SKM-1 (cell line): ENCODE results near the gene KLF13.

Experiments used
- DNase-seq: peaks from one replicate; lab custom pipeline; 2025; ENCODE audit not compliant: unreplicated experiment; lab: John Stamatoyannopoulos, UW

Gene KLF13

DNA sequence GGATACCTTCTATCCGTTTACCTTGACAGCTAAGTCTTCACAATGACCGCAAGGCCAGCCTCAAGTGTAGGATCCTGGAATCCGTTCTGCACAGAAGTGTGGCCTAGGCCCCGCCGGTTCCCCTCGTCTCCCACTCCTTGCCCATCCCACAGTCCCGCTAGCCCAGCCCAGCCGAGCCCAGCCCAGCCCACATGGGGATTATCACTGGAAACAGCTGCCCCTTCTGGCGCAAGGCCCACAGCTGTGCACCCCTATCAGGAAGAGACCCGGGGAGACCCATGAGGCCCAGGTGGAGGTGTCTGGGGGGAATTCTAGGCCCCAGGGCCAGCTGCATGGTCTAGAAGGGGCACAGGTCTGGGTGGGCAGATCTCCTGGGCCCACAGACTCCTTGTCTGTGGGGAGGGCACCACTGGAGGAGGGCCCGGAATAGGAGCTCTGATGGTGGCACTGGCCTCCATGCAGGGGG lies 27.9 kb upstream of the KLF13 start:
- DNase-seq, result no peak

GRCh38 chr15:31300208-31300661 lies 26.4 kb upstream of the KLF13 start:
- DNase-seq, result no peak

DNA sequence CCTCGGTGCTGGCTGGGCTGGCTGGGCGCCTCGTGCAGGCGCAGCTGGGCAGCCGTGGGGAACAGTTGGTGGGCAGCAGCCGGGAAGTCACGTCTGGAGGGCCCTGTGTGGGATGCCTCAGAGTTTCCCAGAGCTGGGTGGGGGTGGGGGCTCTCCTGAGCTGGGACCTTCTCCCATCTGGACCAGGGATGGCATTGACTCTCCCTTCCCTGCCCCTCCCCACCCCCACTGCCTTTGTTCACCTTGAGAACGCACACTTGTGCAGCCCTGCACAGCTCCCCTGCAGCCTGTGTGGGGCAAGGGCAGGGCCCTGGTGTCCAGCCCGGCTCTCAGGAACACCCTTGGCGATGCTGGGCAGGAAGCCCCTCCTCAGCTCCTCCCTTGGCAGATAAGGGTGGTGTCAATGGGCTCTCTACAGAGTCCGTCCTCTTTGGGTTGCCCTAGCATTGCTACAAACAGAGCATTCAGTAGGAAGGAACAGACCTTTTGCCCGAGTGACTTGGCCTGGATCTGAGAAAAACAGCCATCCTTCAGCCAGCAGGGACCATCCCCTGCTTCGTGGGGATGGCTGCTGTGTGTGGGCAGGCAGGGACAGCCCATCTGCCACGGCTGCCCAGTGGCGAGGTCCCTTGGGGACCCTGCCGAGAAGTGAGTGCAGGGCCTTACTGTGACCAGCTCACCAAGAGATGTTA lies 25.5 kb upstream of the KLF13 start:
- DNase-seq, result no peak

GRCh38 chr15:31301673-31301990 lies 25.0 kb upstream of the KLF13 start:
- DNase-seq, result no peak

DNA sequence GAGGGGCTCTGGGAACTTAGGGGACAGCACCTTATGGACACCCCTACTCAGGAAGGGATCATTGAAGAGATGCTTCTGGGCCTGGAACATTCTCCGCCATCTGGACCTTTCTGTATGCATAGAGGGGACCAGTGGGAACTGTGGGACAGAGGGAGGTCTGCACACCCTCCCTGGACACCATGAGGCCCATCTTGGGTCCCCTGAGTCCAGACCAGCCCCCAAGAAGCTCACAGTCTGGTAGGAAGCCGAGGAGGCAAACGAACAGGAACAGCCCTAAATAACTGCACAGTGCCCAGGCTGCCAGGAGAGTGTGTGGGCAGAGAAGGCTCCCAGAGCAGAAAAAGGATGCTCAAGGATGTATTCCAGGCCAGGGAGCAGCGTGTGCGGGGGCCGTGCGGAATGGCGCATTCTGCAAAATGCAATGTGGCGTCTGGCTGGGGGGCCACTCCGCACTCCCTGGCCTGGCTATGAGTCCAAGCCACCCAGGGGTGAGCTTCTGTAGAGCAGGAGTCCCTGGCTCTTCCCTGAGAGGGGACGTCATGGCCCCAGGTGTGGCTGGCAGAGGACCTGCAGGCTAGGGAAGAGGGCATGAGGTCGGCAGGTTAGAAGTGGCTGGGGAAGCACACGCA lies 24.5 kb upstream of the KLF13 start:
- DNase-seq, result no peak

- no peak for DNase-seq
These were observed 23.6 kb upstream of the KLF13 start for GRCh38 chr15:31302778-31303725.

GRCh38 chr15:31303726-31304648 lies 22.6 kb upstream of the KLF13 start:
- no peak for DNase-seq

DNA sequence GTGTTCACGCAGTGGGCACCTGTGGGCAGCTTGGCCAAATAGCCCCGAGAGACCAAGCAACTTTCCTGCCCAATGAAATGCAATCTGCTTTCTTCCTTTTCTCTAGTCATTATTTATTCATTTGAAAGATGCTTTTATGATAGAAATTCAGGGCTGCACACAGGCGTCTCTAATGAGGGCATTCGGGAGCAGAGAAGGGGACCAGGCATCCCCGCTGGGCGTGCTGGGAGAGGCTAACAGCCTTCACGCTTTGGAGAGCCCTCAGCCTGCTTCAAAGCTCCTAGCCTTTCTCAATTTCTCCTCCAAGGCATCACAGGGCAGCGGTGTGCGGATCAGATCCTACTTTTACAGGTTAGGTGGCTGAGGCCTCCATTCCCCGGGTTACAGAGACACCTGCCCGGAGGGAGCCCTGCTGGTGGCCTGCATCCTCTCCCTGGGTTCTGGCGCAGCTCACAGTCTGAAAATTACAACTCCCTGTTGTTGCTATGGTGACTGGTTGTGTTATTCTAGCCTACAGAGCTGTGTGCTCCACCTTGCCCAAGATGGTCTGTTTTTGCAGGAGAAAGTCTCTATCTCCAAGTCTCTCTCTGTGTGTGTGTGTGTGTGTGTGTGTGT lies 21.8 kb upstream of the KLF13 start:
- no peak for DNase-seq

DNA sequence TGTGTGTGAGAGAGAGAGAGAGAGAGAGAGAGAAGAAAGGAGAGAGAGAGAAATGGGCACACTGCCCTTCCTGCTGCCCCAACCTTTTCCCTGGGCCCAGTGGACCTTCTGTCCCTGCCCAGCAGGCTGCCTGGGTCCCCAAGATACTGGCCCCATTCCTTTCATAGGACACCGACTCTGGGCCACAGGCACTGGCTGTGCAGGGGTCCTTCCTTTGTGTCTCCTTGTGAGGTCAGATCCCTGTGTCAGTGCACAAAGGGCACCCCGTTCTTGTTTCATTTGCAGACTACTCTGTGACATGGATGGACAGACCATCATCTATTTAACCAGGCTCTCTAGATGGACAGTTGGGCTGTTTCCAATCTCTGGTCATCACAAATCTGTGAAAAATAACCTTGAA lies 21.3 kb upstream of the KLF13 start:
- DNase-seq, result no peak

DNA sequence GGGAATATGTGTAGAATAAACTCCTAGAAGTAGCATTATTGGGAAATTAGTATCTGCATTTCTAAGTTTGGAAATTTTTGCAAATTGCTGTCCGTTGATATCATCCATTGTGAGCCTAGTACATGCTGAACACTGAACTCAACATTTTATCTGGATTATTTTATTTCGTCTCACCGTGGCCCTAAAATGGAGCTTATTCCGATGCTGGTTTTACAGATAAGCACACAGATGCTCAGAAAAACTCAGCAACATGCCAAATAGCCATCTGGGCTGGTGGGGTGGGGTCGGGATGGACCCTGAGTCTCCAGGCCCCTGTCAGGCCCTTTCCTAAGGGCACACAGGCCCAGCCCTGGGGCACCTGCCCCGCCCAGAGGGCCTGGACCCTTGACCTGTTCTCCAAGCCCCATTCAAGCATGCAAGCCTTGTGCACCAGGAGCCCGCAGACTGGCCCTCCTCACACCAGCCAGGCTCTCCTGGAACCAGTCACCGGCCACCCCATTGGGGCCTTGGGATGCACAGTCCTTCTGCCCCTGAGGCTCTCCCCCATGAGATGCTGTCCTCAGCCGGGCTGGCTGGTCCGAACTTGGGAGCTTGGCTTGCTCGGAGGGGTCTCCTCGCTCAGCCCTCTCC lies 20.7 kb upstream of the KLF13 start:
- DNase-seq, result no peak

DNA sequence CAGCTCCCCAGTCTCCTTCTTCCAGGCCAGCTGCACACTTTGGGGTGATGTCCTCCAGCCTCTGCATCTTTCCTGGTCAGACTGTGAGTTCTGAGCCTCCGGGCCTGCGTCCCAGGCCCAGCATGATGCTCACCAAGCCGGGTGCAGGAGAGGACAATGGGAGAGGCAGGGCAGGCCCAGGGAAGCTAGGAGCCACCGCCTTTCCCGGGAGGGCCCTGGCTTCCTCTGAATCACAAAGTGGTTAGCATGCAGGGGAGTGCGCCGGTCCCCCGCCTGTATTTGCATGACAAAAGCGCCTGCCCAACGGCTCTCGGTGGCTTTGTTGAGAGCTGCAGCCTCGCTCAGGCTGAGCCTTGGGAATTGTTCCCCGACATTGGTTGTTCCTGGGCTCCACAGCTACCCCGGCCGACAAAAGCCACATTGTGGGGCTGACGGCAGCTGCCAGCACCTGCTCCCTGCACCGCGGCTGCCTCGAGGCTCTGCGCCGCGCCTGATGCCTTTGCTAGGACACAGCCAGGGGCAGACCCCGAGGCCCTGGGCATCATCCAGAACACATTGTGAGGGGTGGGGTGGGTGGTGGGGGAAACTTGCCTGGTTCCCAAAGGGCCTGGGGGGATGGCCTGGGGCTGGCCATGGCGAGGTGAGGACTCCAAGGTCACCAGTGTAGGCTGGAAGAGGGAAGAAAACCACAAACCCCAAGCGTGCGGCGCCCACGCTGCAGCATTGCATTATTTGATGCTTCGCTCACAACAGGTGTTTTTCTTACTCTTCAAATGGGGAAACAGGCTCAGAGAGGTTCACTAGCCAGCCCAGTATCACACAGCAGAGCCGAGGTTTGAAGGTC lies 20.0 kb upstream of the KLF13 start:
- DNase-seq, result no peak

- DNase-seq, result no peak
These were observed 19.1 kb upstream of the KLF13 start for GRCh38 chr15:31307270-31308184.

DNA sequence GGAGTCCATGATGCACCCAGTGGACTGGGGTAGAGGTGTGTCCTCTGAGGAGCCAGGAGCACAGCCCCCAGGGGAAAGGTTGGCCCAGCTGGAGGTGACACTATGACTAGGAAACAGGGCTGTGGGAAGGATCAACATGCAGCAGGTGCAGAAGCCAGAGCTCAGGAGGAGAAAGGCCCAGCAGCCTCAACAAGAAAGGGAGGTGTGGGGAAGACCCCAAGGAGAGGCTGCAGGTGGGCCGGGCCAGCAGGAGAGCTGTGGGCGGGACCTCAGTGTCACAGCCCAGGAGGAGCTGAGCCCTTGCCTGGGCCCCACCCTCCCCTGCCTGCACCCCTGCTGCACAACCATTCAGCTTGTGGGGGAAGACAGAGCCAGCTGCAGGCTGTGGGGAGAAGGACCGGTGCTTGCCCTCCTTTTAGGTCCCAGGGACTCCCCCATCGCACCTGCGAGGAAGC lies 18.4 kb upstream of the KLF13 start:
- DNase-seq, result no peak

- DNase-seq, result no peak
These were observed 16.6 kb upstream of the KLF13 start for GRCh38 chr15:31309893-31310606.

DNA sequence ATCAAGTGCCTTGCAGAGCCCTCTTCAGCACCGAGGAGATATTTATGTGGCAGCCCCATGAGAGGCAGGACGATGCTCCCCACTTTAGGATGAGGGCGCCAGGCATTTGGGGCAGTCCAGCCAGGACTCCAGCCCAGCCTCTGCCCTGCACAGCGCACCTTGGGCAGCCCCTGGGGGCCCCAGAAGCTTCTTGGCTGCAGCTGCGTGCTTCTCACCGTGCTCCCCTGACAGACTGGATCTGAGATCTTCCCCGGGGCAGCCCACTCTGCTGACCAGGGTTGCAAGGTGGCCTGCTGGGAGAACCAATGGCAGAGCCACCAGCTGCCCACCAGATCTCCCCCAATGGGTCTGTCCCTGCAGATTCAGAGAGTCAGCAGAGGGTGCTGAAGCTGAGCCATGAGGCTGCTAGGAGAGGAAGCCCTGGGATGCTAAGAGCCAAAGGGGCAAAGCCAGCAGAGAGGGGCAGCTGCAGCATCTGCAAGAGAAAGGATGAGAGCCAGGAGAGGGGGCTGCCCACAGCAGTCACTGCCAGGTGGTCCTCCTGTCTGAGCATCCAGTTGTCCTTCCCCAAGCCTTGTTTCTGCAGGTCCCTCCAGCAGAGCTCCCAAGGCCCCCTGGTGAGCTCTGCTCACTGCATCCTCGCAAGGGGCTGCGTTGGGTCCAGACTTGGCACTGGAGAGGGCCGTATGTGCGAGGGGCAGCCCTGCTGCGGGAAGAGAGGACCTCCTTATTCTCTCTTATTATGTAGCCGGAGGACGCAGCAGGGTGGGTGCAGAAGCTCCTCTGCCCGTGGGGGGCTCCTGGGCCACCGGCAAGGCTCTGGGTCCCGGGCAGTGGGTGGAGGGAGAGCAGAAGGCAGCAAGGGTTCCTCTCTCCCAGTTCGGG lies 14.7 kb upstream of the KLF13 start:
- DNase-seq, result no peak

DNA sequence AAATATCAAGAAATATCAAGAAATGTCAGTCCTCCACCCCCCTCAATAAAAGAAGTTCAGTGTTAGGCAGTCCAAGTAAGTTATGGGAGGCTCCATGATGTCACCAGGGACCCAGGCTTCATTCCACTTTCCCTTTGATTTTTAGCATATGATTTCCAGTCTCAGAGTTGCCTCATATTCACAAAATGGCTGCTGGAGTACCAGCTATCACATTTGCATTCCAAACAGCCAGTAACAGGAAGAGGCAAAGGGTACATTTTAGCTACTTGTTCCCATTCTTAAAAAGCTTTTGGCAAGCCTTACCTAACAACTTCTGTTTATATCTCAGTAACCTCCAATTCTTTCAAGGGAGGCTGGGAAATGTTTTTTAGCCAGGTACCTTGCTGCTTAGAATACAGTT lies 13.4 kb upstream of the KLF13 start:
- no peak for DNase-seq
